ENCODE data around the gene GPX1. TPM values are rescaled to one million over a fixed set of nuclear protein-coding genes. Genes with fewer than 3 reads are reported as not detected.

Gene GPX1
- total and polyA plus RNA-seq, 10 donors = 252 to 652 (median 350) TPM

GRCh38 chr3:49388289-49388820 lies 30.2 kb upstream of the GPX1 start:
- TF ChIP-seq POLR2A (IDR thresholded peaks at IDR 0.05) (no peak), POLR2AphosphoS5 (IDR thresholded peaks at IDR 0.05) (no peak)
- TF ChIP-seq, protein P1, sequence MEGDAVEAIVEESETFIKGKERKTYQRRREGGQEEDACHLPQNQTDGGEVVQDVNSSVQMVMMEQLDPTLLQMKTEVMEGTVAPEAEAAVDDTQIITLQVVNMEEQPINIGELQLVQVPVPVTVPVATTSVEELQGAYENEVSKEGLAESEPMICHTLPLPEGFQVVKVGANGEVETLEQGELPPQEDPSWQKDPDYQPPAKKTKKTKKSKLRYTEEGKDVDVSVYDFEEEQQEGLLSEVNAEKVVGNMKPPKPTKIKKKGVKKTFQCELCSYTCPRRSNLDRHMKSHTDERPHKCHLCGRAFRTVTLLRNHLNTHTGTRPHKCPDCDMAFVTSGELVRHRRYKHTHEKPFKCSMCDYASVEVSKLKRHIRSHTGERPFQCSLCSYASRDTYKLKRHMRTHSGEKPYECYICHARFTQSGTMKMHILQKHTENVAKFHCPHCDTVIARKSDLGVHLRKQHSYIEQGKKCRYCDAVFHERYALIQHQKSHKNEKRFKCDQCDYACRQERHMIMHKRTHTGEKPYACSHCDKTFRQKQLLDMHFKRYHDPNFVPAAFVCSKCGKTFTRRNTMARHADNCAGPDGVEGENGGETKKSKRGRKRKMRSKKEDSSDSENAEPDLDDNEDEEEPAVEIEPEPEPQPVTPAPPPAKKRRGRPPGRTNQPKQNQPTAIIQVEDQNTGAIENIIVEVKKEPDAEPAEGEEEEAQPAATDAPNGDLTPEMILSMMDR (IDR thresholded peaks at IDR 0.05 in 8 of 11, conservative IDR thresholded peaks at IDR 0.05 in 3 of 11) = no peak

GRCh38 chr3:49387721-49388120 lies 29.6 kb upstream of the GPX1 start:
- H3K4me1 ChIP-seq = peaks cover 22 to 100% (median 94%) of the 10 kb centered on the region in 6 donors
- 79 to 92% (median 82%) methylated on average over 2 of the region's 2 CpGs for WGBS, 5 donors
- peaks cover 0 to 29% (median 2%) of the 10 kb centered on the region in 6 donors for H3K36me3 ChIP-seq

More at GRCh38 chr3:49388289-49388820, 30.2 kb upstream of the GPX1 start:
- intact Hi-C loops (cut with DNase I; ENCODE audit: low total_unique reads) = no loop called here
- H3K9me3 ChIP-seq = no peaks in the 10 kb centered on the region
- no peak overlapping the region for H3K4me3 ChIP-seq
- peak overlapping the region in 2 of 8 donors; percentile 55 to 81 for H3K27ac ChIP-seq
- 77 to 100% (median 88%) methylated on average over 1 of the region's 1 CpG for WGBS, 5 donors
- no peaks in the 10 kb centered on the region for H3K27me3 ChIP-seq (replicated peaks in 1 of 7)
- DNase-seq = no peak
- peaks cover 0 to 29% (median 2%) of the 10 kb centered on the region in 6 donors for H3K36me3 ChIP-seq
- H3K4me1 ChIP-seq = peaks cover 21 to 100% (median 94%) of the 10 kb centered on the region in 6 donors

DNA sequence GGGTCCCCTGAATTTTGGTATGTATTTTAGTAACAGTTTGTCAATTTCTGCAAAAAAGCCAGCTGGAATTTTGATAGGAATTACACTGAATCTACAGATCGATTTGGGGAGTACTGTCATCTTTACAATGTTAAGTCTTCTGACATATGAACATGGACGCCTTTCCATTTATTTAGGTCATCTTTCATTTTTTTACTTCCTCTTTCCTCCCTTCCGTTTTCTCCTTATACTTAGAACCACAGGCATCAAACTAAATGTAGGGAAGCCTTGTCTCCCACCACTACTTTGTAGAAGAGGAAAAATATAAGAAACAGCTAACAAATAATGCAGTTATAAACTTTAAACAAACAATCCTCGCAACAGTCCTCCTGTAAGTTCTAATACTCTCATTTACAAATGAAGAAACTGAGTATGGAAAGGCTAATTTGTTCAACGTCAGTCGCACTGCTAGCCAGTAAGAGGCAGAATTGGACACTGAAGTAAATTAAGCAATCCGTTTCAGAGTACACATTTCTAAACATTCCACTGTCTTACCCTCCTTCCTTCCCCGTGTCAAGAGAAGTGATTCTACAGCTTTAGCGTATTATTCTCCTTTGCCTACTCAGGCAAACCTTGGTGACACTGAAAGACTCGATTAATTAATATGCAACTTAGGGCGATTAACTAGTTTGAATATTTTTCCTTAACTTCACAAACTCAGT lies 28.1 kb upstream of the GPX1 start:
- DNase-seq = no peak
- WGBS, 5 donors = 37 to 47% (median 44%) methylated on average over 11 of the region's 11 CpGs
- H3K27me3 ChIP-seq (replicated peaks in 1 of 7) = no peaks in the 10 kb centered on the region
- H3K36me3 ChIP-seq = peaks cover 0 to 20% (median 2%) of the 10 kb centered on the region in 6 donors
- intact Hi-C loops (cut with DNase I; ENCODE audit: low total_unique reads) = no loop called here
- peak overlapping the region in 1 of 8 donors; percentile 6 for H3K4me3 ChIP-seq
- TF ChIP-seq POLR2AphosphoS5 (IDR thresholded peaks at IDR 0.05) (no peak), POLR2A (IDR thresholded peaks at IDR 0.05) (no peak)
- TF ChIP-seq, protein P1 (IDR thresholded peaks at IDR 0.05 in 8 of 11, conservative IDR thresholded peaks at IDR 0.05 in 3 of 11) = no peak
- H3K4me1 ChIP-seq = peaks cover 20 to 100% (median 93%) of the 10 kb centered on the region in 6 donors
- H3K27ac ChIP-seq = peak overlapping the region in 7 of 8 donors; percentile 46 to 83 (median 74)
- no peaks in the 10 kb centered on the region for H3K9me3 ChIP-seq

More at GRCh38 chr3:49387721-49388120, 29.6 kb upstream of the GPX1 start:
- intact Hi-C loops (cut with DNase I; ENCODE audit: low total_unique reads) = no loop called here
- TF ChIP-seq POLR2AphosphoS5 (IDR thresholded peaks at IDR 0.05) (no peak), POLR2A (IDR thresholded peaks at IDR 0.05) (no peak)
- TF ChIP-seq, protein P1 (IDR thresholded peaks at IDR 0.05 in 8 of 11, conservative IDR thresholded peaks at IDR 0.05 in 3 of 11) = no peak
- Histone ChIP-seq H3K27me3 (replicated peaks in 1 of 7) (no peaks in the 10 kb centered on the region), H3K27ac (peak overlapping the region in 4 of 8 donors; percentile 7 to 81 (median 33)), H3K4me3 (no peak overlapping the region), H3K9me3 (no peaks in the 10 kb centered on the region)
- no peak for DNase-seq

- peaks cover 0 to 20% (median 2%) of the 10 kb centered on the region in 6 donors for H3K36me3 ChIP-seq
- peak overlapping the region in 1 of 8 donors; percentile 6 for H3K4me3 ChIP-seq
- 88 to 100% (median 98%) methylated on average over 1 of the region's 1 CpG for WGBS, 5 donors
- H3K27me3 ChIP-seq (replicated peaks in 1 of 7) = no peaks in the 10 kb centered on the region
- no peak for DNase-seq
- H3K9me3 ChIP-seq = no peaks in the 10 kb centered on the region
- intact Hi-C loops (cut with DNase I; ENCODE audit: low total_unique reads) = no loop called here
- peak overlapping the region in 7 of 8 donors; percentile 46 to 83 (median 74) for H3K27ac ChIP-seq
- TF ChIP-seq, protein P1 (IDR thresholded peaks at IDR 0.05 in 8 of 11, conservative IDR thresholded peaks at IDR 0.05 in 3 of 11) = no peak
- no peak for TF ChIP-seq POLR2A (IDR thresholded peaks at IDR 0.05)
- no peak for TF ChIP-seq POLR2AphosphoS5 (IDR thresholded peaks at IDR 0.05)
- H3K4me1 ChIP-seq = peaks cover 20 to 100% (median 95%) of the 10 kb centered on the region in 6 donors
These were observed 27.5 kb upstream of the GPX1 start for GRCh38 chr3:49385617-49386016.

Measured in spleen (tissue), 11 donors.